Ectodermal cell (in vitro differentiated cells): ENCODE data around the gene PRSS36.
"Not testable (repeated sequence)": the region's sequence is repeated elsewhere in the genome, so short reads cannot be mapped to it uniquely, and the experiment has no call there.

ENCODE experiments used
- H3K27ac ChIP-seq: 2 replicates; pipeline ENCODE4 v1.7.0; 2013; ENCODE audit warnings: mild to moderate bottlenecking, low read depth, low read length; ENCODE audit not compliant: insufficient read depth, poor library complexity, severe bottlenecking
- H3K27me3 ChIP-seq: 2 replicates; pipeline ENCODE4 v1.7.0; 2013; ENCODE audit warnings: mild to moderate bottlenecking, low read length; ENCODE audit not compliant: insufficient read depth, control insufficient read depth, poor library complexity, severe bottlenecking
- H3K36me3 ChIP-seq: one replicate; pipeline ENCODE4 v1.7.0; 2013; ENCODE audit warnings: low read length; ENCODE audit not compliant: control insufficient read depth, insufficient read depth
- H3K4me1 ChIP-seq: one replicate; pipeline ENCODE4 v1.7.0; 2013; ENCODE audit warnings: low read length; ENCODE audit not compliant: control insufficient read depth, insufficient read depth
- H3K4me3 ChIP-seq: 2 replicates; pipeline ENCODE4 v1.7.0; 2013; ENCODE audit warnings: low read depth, low read length, control low read depth; ENCODE audit not compliant: insufficient read depth
- H3K9me3 ChIP-seq: 2 replicates; pipeline ENCODE4 v1.7.0; 2013; ENCODE audit warnings: mild to moderate bottlenecking, low read length, moderate library complexity; ENCODE audit not compliant: control insufficient read depth
- WGBS, 2 experiments: methylation state at CpG; one replicate each; pipeline ENCODE4 v1.1.7; 2013; ENCODE audit warnings: missing lambda C conversion rate in 2 of 2; 5-methylcytosine and 5-hydroxymethylcytosine counted together

PRSS36 gene

GRCh38 chr16:31167315-31167714 is 17.4 kb upstream of the PRSS36 start:
- Histone ChIP-seq H3K9me3 (no peaks in the 10 kb centered on the region), H3K4me3 (no peak overlapping the region), H3K4me1 (peaks cover 9% of the 10 kb centered on the region), H3K36me3 (no peaks in the 10 kb centered on the region), H3K27me3 (no peaks in the 10 kb centered on the region), H3K27ac (no peak overlapping the region)
- 91% methylated on average over 8 of the region's 8 CpGs for WGBS, 2 experiments

- Histone ChIP-seq H3K36me3 (no peaks in the 10 kb centered on the region), H3K27me3 (no peaks in the 10 kb centered on the region), H3K4me1 (no peaks in the 10 kb centered on the region), H3K9me3 (no peaks in the 10 kb centered on the region), H3K4me3 (no peak overlapping the region), H3K27ac (no peak overlapping the region)
- 85 to 87% methylated on average over 8 of the region's 8 CpGs for WGBS, 2 experiments
Observed at GRCh38 chr16:31157136-31157535, 7.3 kb upstream of the PRSS36 start.

GRCh38 chr16:31150976-31151375 is 1.1 kb upstream of the PRSS36 start:
- WGBS, 2 experiments = 91 to 95% methylated on average over 5 of the region's 6 CpGs
- H3K27me3 ChIP-seq = peaks cover 27% of the 10 kb centered on the region

GRCh38 chr16:31149332-31149731 is 534 bp downstream of the PRSS36 start:
- H3K27me3 ChIP-seq = peaks cover 32% of the 10 kb centered on the region
- H3K4me3 ChIP-seq = no peak overlapping the region
- WGBS, 2 experiments = 87 to 91% methylated on average over 5 of the region's 5 CpGs
- H3K27ac ChIP-seq = no peak overlapping the region
- peaks cover 5% of the 10 kb centered on the region for H3K4me1 ChIP-seq
- H3K9me3 ChIP-seq = no peaks in the 10 kb centered on the region
- no peaks in the 10 kb centered on the region for H3K36me3 ChIP-seq

More at GRCh38 chr16:31150976-31151375, 1.1 kb upstream of the PRSS36 start:
- not testable (repeated sequence) for H3K27ac ChIP-seq, H3K4me3 ChIP-seq, H3K4me1 ChIP-seq, H3K36me3 ChIP-seq, H3K9me3 ChIP-seq

GRCh38 chr16:31148896-31149295 is 970 bp downstream of the PRSS36 start:
- Histone ChIP-seq H3K9me3 (no peaks in the 10 kb centered on the region), H3K27ac (no peak overlapping the region), H3K4me3 (no peak overlapping the region), H3K27me3 (peaks cover 32% of the 10 kb centered on the region), H3K4me1 (peaks cover 5% of the 10 kb centered on the region), H3K36me3 (no peaks in the 10 kb centered on the region)
- 91 to 93% methylated on average over 25 of the region's 25 CpGs for whole genome bisulfite sequencing, 2 experiments

GRCh38 chr16:31148281-31148728 is 1.6 kb downstream of the PRSS36 start:
- Histone ChIP-seq H3K4me3 (no peak overlapping the region), H3K27me3 (peaks cover 32% of the 10 kb centered on the region)

GRCh38 chr16:31147574-31147973 is 2.3 kb downstream of the PRSS36 start:
- H3K27me3 ChIP-seq = peaks cover 36% of the 10 kb centered on the region
- H3K4me1 ChIP-seq = peaks cover 5% of the 10 kb centered on the region

More at GRCh38 chr16:31148281-31148728, 1.6 kb downstream of the PRSS36 start:
- Histone ChIP-seq H3K27ac (no peak overlapping the region), H3K36me3 (no peaks in the 10 kb centered on the region), H3K9me3 (no peaks in the 10 kb centered on the region), H3K4me1 (peaks cover 5% of the 10 kb centered on the region)
- WGBS, 2 experiments = 43 to 46% methylated on average over 40 of the region's 40 CpGs

GRCh38 chr16:31145398-31145990 is 4.4 kb downstream of the PRSS36 start:
- Histone ChIP-seq H3K36me3 (no peaks in the 10 kb centered on the region), H3K4me1 (peaks cover 18% of the 10 kb centered on the region), H3K27me3 (peaks cover 36% of the 10 kb centered on the region), H3K4me3 (no peak overlapping the region), H3K9me3 (no peaks in the 10 kb centered on the region), H3K27ac (no peak overlapping the region)
- 88 to 89% methylated on average over 11 of the region's 12 CpGs for WGBS, 2 experiments

More at GRCh38 chr16:31147574-31147973, 2.3 kb downstream of the PRSS36 start:
- Histone ChIP-seq H3K27ac (no peak overlapping the region), H3K9me3 (no peaks in the 10 kb centered on the region), H3K36me3 (no peaks in the 10 kb centered on the region), H3K4me3 (no peak overlapping the region)
- 92 to 93% methylated on average over 3 of the region's 3 CpGs for WGBS, 2 experiments

GRCh38 chr16:31144418-31144817 is 5.4 kb downstream of the PRSS36 start:
- peaks cover 36% of the 10 kb centered on the region for H3K27me3 ChIP-seq
- 89 to 93% methylated on average over 7 of the region's 7 CpGs for WGBS, 2 experiments
- peaks cover 13% of the 10 kb centered on the region for H3K4me1 ChIP-seq
- H3K9me3 ChIP-seq, H3K4me3 ChIP-seq, H3K27ac ChIP-seq, H3K36me3 ChIP-seq: not testable (repeated sequence)

GRCh38 chr16:31143694-31144148 is 6.1 kb downstream of the PRSS36 start:
- H3K27ac ChIP-seq = no peak overlapping the region
- H3K27me3 ChIP-seq = peaks cover 35% of the 10 kb centered on the region
- peaks cover 16% of the 10 kb centered on the region for H3K4me1 ChIP-seq
- H3K4me3 ChIP-seq = no peak overlapping the region
- no peaks in the 10 kb centered on the region for H3K36me3 ChIP-seq
- H3K9me3 ChIP-seq = no peaks in the 10 kb centered on the region
- 87 to 88% methylated on average over 8 of the region's 8 CpGs for WGBS, 2 experiments
